HFF-Myc (cell line): ENCODE measurements around the gene APBA1.

ENCODE experiments used
- DNase-seq: peaks from one replicate; pipeline ENCODE4 v3.0.0-alpha.2; 2011; ENCODE audit warnings: low read depth; ENCODE audit errors: extremely low read depth
- H3K4me3 ChIP-seq: replicated peaks from 2 replicates; pipeline ENCODE4 v1.5.1; 2011; ENCODE audit warnings: low read depth, mild to moderate bottlenecking, control low read depth, low read length
- CTCF ChIP-seq: IDR thresholded peaks from 2 replicates; pipeline ENCODE4 v1.5.1; 2012; ENCODE audit warnings: mild to moderate bottlenecking, low read depth, low read length, control low read depth; ENCODE audit errors: missing control alignments

APBA1 gene

GRCh38 chr9:69559126-69559525 is 113.0 kb downstream of the APBA1 start:
- no peak for DNase-seq
- H3K4me3 ChIP-seq: no peak overlapping the region
- no peak for TF ChIP-seq CTCF

GRCh38 chr9:69556707-69557106 is 115.5 kb downstream of the APBA1 start:
- no peak for TF ChIP-seq CTCF
- no peak for DNase-seq
- H3K4me3 ChIP-seq: no peak overlapping the region

GRCh38 chr9:69555802-69556201 is 116.4 kb downstream of the APBA1 start:
- no peak for DNase-seq
- TF ChIP-seq CTCF: no peak
- H3K4me3 ChIP-seq: no peak overlapping the region

GRCh38 chr9:69554945-69555344 is 117.2 kb downstream of the APBA1 start:
- H3K4me3 ChIP-seq: no peak overlapping the region
- no peak for TF ChIP-seq CTCF
- no peak for DNase-seq

GRCh38 chr9:69549310-69550202 is 122.6 kb downstream of the APBA1 start:
- no peak overlapping the region for H3K4me3 ChIP-seq
- DNase-seq: no peak
- TF ChIP-seq CTCF: peak; percentile 81

- TF ChIP-seq CTCF: no peak
- H3K4me3 ChIP-seq: no peak overlapping the region
- DNase-seq: no peak
Measured at GRCh38 chr9:69548681-69549080, 123.5 kb downstream of the APBA1 start.
